ENCODE measurements around the gene NMUR1.

The NMUR1 gene

GRCh38 chr2:231494669-231495068 is 35.6 kb downstream of the NMUR1 start:
- in situ Hi-C loops (cut with MboI; ENCODE audit: low sequenced_read_pairs), result no loop called here

- in situ Hi-C loops (cut with MboI; ENCODE audit: low sequenced_read_pairs), result no loop called here
Measured at GRCh38 chr2:231490801-231491200, 39.4 kb downstream of the NMUR1 start.

GRCh38 chr2:231489990-231490389 is 40.3 kb downstream of the NMUR1 start:
- in situ Hi-C loops (cut with MboI; ENCODE audit: low sequenced_read_pairs), result no loop called here

- in situ Hi-C loops (cut with MboI; ENCODE audit: low sequenced_read_pairs), result no loop called here
Measured at GRCh38 chr2:231488331-231488730, 41.9 kb downstream of the NMUR1 start.

- in situ Hi-C loops (cut with MboI; ENCODE audit: low sequenced_read_pairs), result no loop called here
Measured at GRCh38 chr2:231486851-231487596, 43.2 kb downstream of the NMUR1 start.

GRCh38 chr2:231483398-231484329 is 46.6 kb downstream of the NMUR1 start:
- in situ Hi-C loops (cut with MboI; ENCODE audit: low sequenced_read_pairs), result no loop called here

GRCh38 chr2:231482806-231483391 is 47.3 kb downstream of the NMUR1 start:
- in situ Hi-C loops (cut with MboI; ENCODE audit: low sequenced_read_pairs), result no loop called here

GRCh38 chr2:231480781-231481180 is 49.5 kb downstream of the NMUR1 start:
- in situ Hi-C loops (cut with MboI; ENCODE audit: low sequenced_read_pairs), result no loop called here

GRCh38 chr2:231479455-231479854 is 50.8 kb downstream of the NMUR1 start:
- in situ Hi-C loops (cut with MboI; ENCODE audit: low sequenced_read_pairs), result no loop called here

GRCh38 chr2:231476920-231477319 is 53.3 kb downstream of the NMUR1 start:
- in situ Hi-C loops (cut with MboI; ENCODE audit: low sequenced_read_pairs), result no loop called here

- in situ Hi-C loops (cut with MboI; ENCODE audit: low sequenced_read_pairs), result no loop called here
Measured at GRCh38 chr2:231475965-231476364, 54.3 kb downstream of the NMUR1 start.
